Smooth muscle cell (in vitro differentiated cells): Measurements from ENCODE around the gene UBXN11. TPM values are rescaled to one million over a fixed set of nuclear protein-coding genes. Genes with fewer than 3 reads are reported as not detected.

Experiments
- DNase-seq: peaks from one replicate; lab custom pipeline; 2025; ENCODE audit not compliant: unreplicated experiment; lab: John Stamatoyannopoulos, UW
- H2AFZ ChIP-seq: fragments of 200-600 bp; sonication (generic); 2 replicates; pipeline ENCODE4 v1.6.0; 2016; ENCODE audit warnings: antibody characterized with exemption, low read depth, mild to moderate bottlenecking
- H3F3A ChIP-seq: fragments of 200-600 bp; sonication (generic); 2 replicates; pipeline ENCODE4 v1.6.0; 2017; ENCODE audit warnings: antibody characterized with exemption, low read depth
- H3K27ac ChIP-seq: fragments of 200-600 bp; sonication (generic); 2 replicates; pipeline ENCODE4 v1.5.1; 2016; ENCODE audit warnings: low read depth, mild to moderate bottlenecking
- H3K27me3 ChIP-seq: fragments of 200-600 bp; sonication (generic); 2 replicates; pipeline ENCODE4 v1.6.1; 2016; ENCODE audit warnings: low read depth, mild to moderate bottlenecking
- H3K36me3 ChIP-seq: fragments of 200-600 bp; sonication (generic); 2 replicates; pipeline ENCODE4 v1.5.1; 2016; ENCODE audit warnings: low read depth
- H3K4me1 ChIP-seq: fragments of 200-600 bp; sonication (generic); 2 replicates; pipeline ENCODE4 v1.5.1; 2016; ENCODE audit warnings: low read depth
- H3K4me2 ChIP-seq: fragments of 200-600 bp; sonication (generic); 2 replicates; pipeline ENCODE4 v1.6.0; 2016; ENCODE audit warnings: mild to moderate bottlenecking
- H3K4me3 ChIP-seq: fragments of 200-600 bp; sonication (generic); 2 replicates; pipeline ENCODE4 v1.5.1; 2016; ENCODE audit warnings: mild to moderate bottlenecking
- H3K79me2 ChIP-seq: fragments of 200-600 bp; sonication (generic); 2 replicates; pipeline ENCODE4 v1.6.0; 2016; ENCODE audit warnings: low read depth, mild to moderate bottlenecking
- H3K9ac ChIP-seq: fragments of 200-600 bp; sonication (generic); 2 replicates; pipeline ENCODE4 v1.6.0; 2016; ENCODE audit warnings: low read depth
- H3K9me3 ChIP-seq: fragments of 200-600 bp; sonication (generic); replicated peaks from 2 replicates; pipeline ENCODE4 v1.5.1; 2016; ENCODE audit warnings: low read depth
- H4K20me1 ChIP-seq: fragments of 200-600 bp; sonication (generic); 2 replicates; pipeline ENCODE4 v1.6.0; 2016; ENCODE audit warnings: low read depth
- WGBS: methylation state at CpG from one replicate; pipeline ENCODE4 v1.1.7; 2016; ENCODE audit warnings: low lambda C conversion rate; 5-methylcytosine and 5-hydroxymethylcytosine counted together
- polyA plus RNA-seq: library from polyadenylated mRNA; unstranded; fragments of >200 nt; fragmentation: Nextera tagmentation; extraction: Ambion mirVana; gene quantifications from 2 replicates; pipeline ENCODE4 v1.2.1, GENCODE V29; 2016
- total RNA-seq: library from RNA; depleted of rRNA; stranded (reverse); fragments of >200 nt; gene quantifications from 2 replicates; pipeline ENCODE4 v1.2.3, GENCODE V29; 2014
- TF ChIP-seq, protein P1 (sequence below): fragments of 200-600 bp; sonication (generic); IDR thresholded peaks from 2 replicates; pipeline ENCODE4 v1.5.1; 2017; ENCODE audit warnings: borderline replicate concordance, mild to moderate bottlenecking, antibody characterized with exemption; ENCODE audit not compliant: insufficient read depth, poor library complexity, severe bottlenecking

Gene UBXN11
- total and polyA plus RNA-seq, 2 experiments from 2014 or later: 3.3 to 17.7 TPM

- DNase-seq: no peak
- H3F3A ChIP-seq: peaks cover 3% of the 10 kb centered on the region
- H4K20me1 ChIP-seq: no peaks in the 10 kb centered on the region
- H2AFZ ChIP-seq: no peak overlapping the region
- H3K27ac ChIP-seq: peak overlapping the region; percentile 84
- no peaks in the 10 kb centered on the region for H3K36me3 ChIP-seq
- H3K27me3 ChIP-seq: no peaks in the 10 kb centered on the region
- H3K4me2 ChIP-seq: no peak overlapping the region
- 91% methylated on average over 5 of the region's 5 CpGs for WGBS
- H3K79me2 ChIP-seq: no peaks in the 10 kb centered on the region
- no peaks in the 10 kb centered on the region for H3K9me3 ChIP-seq
- peaks cover 14% of the 10 kb centered on the region for H3K4me1 ChIP-seq
- TF ChIP-seq, protein P1, sequence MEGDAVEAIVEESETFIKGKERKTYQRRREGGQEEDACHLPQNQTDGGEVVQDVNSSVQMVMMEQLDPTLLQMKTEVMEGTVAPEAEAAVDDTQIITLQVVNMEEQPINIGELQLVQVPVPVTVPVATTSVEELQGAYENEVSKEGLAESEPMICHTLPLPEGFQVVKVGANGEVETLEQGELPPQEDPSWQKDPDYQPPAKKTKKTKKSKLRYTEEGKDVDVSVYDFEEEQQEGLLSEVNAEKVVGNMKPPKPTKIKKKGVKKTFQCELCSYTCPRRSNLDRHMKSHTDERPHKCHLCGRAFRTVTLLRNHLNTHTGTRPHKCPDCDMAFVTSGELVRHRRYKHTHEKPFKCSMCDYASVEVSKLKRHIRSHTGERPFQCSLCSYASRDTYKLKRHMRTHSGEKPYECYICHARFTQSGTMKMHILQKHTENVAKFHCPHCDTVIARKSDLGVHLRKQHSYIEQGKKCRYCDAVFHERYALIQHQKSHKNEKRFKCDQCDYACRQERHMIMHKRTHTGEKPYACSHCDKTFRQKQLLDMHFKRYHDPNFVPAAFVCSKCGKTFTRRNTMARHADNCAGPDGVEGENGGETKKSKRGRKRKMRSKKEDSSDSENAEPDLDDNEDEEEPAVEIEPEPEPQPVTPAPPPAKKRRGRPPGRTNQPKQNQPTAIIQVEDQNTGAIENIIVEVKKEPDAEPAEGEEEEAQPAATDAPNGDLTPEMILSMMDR: no peak
- H3K9ac ChIP-seq: no peak overlapping the region
- no peak overlapping the region for H3K4me3 ChIP-seq
Observed at GRCh38 chr1:26349877-26350244, 43.4 kb upstream of the UBXN11 start.

- no peak overlapping the region for H3K4me2 ChIP-seq
- peak overlapping the region; percentile 84 for H3K27ac ChIP-seq
- H3K9me3 ChIP-seq: no peaks in the 10 kb centered on the region
- DNase-seq: no peak
- TF ChIP-seq, protein P1: no peak
- peaks cover 3% of the 10 kb centered on the region for H3F3A ChIP-seq
- H3K36me3 ChIP-seq: no peaks in the 10 kb centered on the region
- WGBS: 48% methylated on average over 7 of the region's 7 CpGs
- no peaks in the 10 kb centered on the region for H4K20me1 ChIP-seq
- peaks cover 14% of the 10 kb centered on the region for H3K4me1 ChIP-seq
- H3K79me2 ChIP-seq: no peaks in the 10 kb centered on the region
- no peak overlapping the region for H3K9ac ChIP-seq
- no peak overlapping the region for H3K4me3 ChIP-seq
- no peak overlapping the region for H2AFZ ChIP-seq
- H3K27me3 ChIP-seq: no peaks in the 10 kb centered on the region
Observed at GRCh38 chr1:26349188-26349876, 42.9 kb upstream of the UBXN11 start.

GRCh38 chr1:26346274-26347033, 40.0 kb upstream of the UBXN11 start:
- H3K36me3 ChIP-seq: no peaks in the 10 kb centered on the region
- no peaks in the 10 kb centered on the region for H3K79me2 ChIP-seq
- H2AFZ ChIP-seq: no peak overlapping the region
- no peak overlapping the region for H3K4me2 ChIP-seq
- H3K4me3 ChIP-seq: no peak overlapping the region
- no peaks in the 10 kb centered on the region for H4K20me1 ChIP-seq
- DNase-seq: no peak
- TF ChIP-seq, protein P1: no peak
- no peak overlapping the region for H3K27ac ChIP-seq
- peaks cover 3% of the 10 kb centered on the region for H3F3A ChIP-seq
- no peak overlapping the region for H3K9ac ChIP-seq
- H3K27me3 ChIP-seq: no peaks in the 10 kb centered on the region
- peaks cover 11% of the 10 kb centered on the region for H3K4me1 ChIP-seq
- 87% methylated on average over 10 of the region's 10 CpGs for WGBS
- H3K9me3 ChIP-seq: no peaks in the 10 kb centered on the region
